ENCODE results near the gene LMBR1.

Gene LMBR1

GRCh38 chr7:156692849-156693248, 200.1 kb downstream of the LMBR1 start:
- no peak for DNase-seq (ENCODE audit: low read depth)

GRCh38 chr7:156691764-156692163, 201.2 kb downstream of the LMBR1 start:
- DNase-seq (ENCODE audit: low read depth): no peak

GRCh38 chr7:156684661-156685060, 208.3 kb downstream of the LMBR1 start:
- DNase-seq (ENCODE audit: low read depth): no peak

GRCh38 chr7:156684251-156684650, 208.7 kb downstream of the LMBR1 start:
- DNase-seq (ENCODE audit: low read depth): no peak

- DNase-seq (ENCODE audit: low read depth): no peak
Observed at GRCh38 chr7:156682928-156683327, 210.1 kb downstream of the LMBR1 start.

- no peak for DNase-seq (ENCODE audit: low read depth)
Observed at GRCh38 chr7:156680281-156680680, 212.7 kb downstream of the LMBR1 start.

GRCh38 chr7:156677374-156678054, 215.5 kb downstream of the LMBR1 start:
- DNase-seq (ENCODE audit: low read depth): no peak

- DNase-seq (ENCODE audit: low read depth): no peak
Observed at GRCh38 chr7:156676263-156676662, 216.7 kb downstream of the LMBR1 start.

GRCh38 chr7:156675721-156676120, 217.3 kb downstream of the LMBR1 start:
- no peak for DNase-seq (ENCODE audit: low read depth)

- no peak for DNase-seq (ENCODE audit: low read depth)
Observed at GRCh38 chr7:156673902-156674301, 219.1 kb downstream of the LMBR1 start.

- no peak for DNase-seq (ENCODE audit: low read depth)
Observed at GRCh38 chr7:156673454-156673853, 219.5 kb downstream of the LMBR1 start.

- no peak for DNase-seq (ENCODE audit: low read depth)
Observed at GRCh38 chr7:156669035-156669828, 223.8 kb downstream of the LMBR1 start.

GRCh38 chr7:156668130-156668741, 224.7 kb downstream of the LMBR1 start:
- no peak for DNase-seq (ENCODE audit: low read depth)

GRCh38 chr7:156667110-156667426, 225.9 kb downstream of the LMBR1 start:
- DNase-seq (ENCODE audit: low read depth): no peak

GRCh38 chr7:156666368-156667109, 226.4 kb downstream of the LMBR1 start:
- no peak for DNase-seq (ENCODE audit: low read depth)

- DNase-seq (ENCODE audit: low read depth): no peak
Observed at GRCh38 chr7:156665101-156665500, 227.9 kb downstream of the LMBR1 start.

GRCh38 chr7:156662277-156662676, 230.7 kb downstream of the LMBR1 start:
- no peak for DNase-seq (ENCODE audit: low read depth)

- DNase-seq (ENCODE audit: low read depth): no peak
Observed at GRCh38 chr7:156661637-156662036, 231.3 kb downstream of the LMBR1 start.

GRCh38 chr7:156659961-156660360, 233.0 kb downstream of the LMBR1 start:
- DNase-seq (ENCODE audit: low read depth): no peak

- DNase-seq (ENCODE audit: low read depth): no peak
Observed at GRCh38 chr7:156659203-156659602, 233.8 kb downstream of the LMBR1 start.

- DNase-seq (ENCODE audit: low read depth): no peak
Observed at GRCh38 chr7:156657681-156658080, 235.3 kb downstream of the LMBR1 start.

GRCh38 chr7:156656598-156656997, 236.4 kb downstream of the LMBR1 start:
- DNase-seq (ENCODE audit: low read depth): no peak

- DNase-seq (ENCODE audit: low read depth): no peak
Observed at GRCh38 chr7:156655983-156656382, 237.0 kb downstream of the LMBR1 start.
